AG09309 (cell line): Measurements from ENCODE around the gene RPGR.
A peak's percentile ranks its signal among the peaks of the same experiment; 100 is the strongest.

Experiments
- DNase-seq: peaks from one replicate; pipeline ENCODE4 v3.0.0-alpha.2; 2010; ENCODE audit warnings: low read depth
- H3K4me3 ChIP-seq: 2 replicates; pipeline ENCODE4 v1.5.1; 2011; ENCODE audit warnings: mild to moderate bottlenecking, low read depth, low read length, moderate library complexity; ENCODE audit not compliant: control insufficient read depth
- TF ChIP-seq, protein P1 (sequence below): IDR thresholded peaks from 2 replicates; pipeline ENCODE4 v1.5.1; 2011; ENCODE audit warnings: mild to moderate bottlenecking, low read depth, low read length, inconsistent platforms; ENCODE audit not compliant: insufficient read depth, control insufficient read depth; ENCODE audit errors: missing control alignments

RPGR gene

DNA sequence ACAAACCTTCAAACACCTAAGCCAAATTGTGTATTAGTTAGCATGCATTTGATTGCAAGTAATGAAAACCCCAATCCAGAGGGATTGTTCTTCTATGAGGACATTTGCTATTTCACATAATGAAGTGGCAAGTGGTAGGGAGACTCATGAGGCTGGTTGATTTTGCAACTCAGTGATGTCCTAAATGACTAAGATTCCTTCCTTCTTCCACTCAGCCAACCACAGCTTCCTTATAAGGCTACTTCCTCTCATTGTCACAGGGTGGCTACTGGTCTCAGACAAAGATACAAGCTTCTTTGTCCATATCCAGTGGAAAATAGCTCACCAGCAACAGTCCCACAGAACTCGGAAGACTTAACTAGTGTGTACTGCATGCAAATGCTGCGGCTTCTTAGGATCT lies 19.8 kb upstream of the RPGR start:
- peak; percentile 25 for DNase-seq
- H3K4me3 ChIP-seq = no peak overlapping the region
- TF ChIP-seq, protein P1, sequence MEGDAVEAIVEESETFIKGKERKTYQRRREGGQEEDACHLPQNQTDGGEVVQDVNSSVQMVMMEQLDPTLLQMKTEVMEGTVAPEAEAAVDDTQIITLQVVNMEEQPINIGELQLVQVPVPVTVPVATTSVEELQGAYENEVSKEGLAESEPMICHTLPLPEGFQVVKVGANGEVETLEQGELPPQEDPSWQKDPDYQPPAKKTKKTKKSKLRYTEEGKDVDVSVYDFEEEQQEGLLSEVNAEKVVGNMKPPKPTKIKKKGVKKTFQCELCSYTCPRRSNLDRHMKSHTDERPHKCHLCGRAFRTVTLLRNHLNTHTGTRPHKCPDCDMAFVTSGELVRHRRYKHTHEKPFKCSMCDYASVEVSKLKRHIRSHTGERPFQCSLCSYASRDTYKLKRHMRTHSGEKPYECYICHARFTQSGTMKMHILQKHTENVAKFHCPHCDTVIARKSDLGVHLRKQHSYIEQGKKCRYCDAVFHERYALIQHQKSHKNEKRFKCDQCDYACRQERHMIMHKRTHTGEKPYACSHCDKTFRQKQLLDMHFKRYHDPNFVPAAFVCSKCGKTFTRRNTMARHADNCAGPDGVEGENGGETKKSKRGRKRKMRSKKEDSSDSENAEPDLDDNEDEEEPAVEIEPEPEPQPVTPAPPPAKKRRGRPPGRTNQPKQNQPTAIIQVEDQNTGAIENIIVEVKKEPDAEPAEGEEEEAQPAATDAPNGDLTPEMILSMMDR = no peak

DNA sequence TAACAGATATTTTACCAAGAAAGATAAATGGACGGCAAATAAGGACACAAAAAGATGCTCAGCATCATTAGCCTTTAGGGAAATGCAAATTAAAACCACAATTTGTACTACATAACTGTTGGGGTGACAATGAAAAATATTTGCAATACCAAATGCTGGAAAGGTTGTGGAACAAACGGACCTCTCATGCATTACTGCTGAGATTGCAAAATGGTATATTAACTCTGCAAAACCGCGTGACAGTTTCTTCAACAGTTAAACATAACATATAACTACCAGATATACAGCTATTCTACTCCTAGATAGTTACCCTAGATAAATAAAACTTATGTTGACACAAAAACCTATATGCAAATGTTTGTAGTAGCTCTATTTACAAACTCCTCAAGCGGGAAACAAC lies 18.8 kb upstream of the RPGR start:
- H3K4me3 ChIP-seq = no peak overlapping the region
- TF ChIP-seq, protein P1 = no peak
- no peak for DNase-seq

DNA sequence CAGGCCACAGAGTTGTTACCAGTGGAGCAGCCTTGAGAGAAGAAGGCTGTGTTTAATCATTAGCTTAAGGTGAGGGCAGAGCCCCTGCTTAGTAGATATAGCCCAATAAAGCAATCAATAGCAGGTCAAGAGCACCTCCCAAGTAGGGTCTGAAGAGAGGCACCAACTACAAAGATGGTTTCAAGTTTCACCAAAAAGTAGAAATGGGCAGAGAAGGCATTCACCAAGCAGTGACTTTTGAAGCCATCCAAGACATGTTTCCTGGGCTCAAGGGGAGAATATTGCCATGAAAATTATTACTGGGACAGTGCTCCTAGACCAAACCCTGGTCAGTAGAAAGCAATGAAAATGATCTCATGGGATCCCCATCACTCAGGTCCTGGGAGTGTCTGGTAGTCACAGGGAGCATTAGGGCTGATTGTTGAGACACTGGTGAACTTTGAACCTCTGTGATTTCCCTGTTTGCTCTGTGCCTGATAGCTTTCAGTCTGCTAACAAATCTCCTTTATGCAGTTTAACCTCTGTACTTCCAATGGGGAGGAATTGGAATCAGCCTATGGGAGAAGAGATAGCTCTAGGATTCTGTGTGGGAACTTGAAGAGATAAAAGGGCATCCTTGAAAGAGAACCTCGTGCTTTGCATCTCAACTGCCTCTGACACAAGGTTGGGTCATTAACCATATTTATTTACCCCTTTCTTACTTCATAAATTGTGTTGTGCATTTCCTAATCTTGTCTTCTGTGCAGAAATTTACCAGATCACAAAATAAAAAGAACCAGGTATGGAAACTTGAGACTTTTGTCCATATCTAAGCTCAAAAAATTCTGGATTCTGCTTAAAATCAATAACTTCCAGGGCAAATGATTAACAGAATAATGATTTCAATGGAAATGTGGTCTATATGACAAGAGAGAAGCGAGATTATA lies 15.8 kb upstream of the RPGR start:
- H3K4me3 ChIP-seq = no peak overlapping the region
- TF ChIP-seq, protein P1 = no peak

DNA sequence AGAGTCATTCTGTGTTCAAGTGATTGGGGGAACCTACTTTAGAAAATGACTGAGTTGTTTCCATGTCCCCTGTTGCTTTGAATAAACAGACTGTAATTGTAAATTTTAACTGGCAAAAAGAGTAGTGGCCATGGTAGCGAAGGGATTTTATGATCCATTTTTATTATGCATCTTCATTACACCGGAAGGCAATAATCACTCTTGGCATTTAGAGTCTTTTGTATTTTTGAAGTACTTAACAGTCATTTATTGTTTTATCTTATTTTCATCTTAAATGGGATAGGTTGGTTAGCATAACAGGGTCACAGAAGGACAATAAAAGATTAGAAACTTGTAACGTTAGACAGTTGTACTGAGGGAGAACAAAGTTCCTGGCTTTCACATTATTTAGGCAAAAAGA lies 14.1 kb upstream of the RPGR start:
- TF ChIP-seq, protein P1 = no peak
- DNase-seq = no peak
- H3K4me3 ChIP-seq = no peak overlapping the region

More for the DNA sequence above, 15.8 kb upstream of the RPGR start:
- DNase-seq = no peak

DNA sequence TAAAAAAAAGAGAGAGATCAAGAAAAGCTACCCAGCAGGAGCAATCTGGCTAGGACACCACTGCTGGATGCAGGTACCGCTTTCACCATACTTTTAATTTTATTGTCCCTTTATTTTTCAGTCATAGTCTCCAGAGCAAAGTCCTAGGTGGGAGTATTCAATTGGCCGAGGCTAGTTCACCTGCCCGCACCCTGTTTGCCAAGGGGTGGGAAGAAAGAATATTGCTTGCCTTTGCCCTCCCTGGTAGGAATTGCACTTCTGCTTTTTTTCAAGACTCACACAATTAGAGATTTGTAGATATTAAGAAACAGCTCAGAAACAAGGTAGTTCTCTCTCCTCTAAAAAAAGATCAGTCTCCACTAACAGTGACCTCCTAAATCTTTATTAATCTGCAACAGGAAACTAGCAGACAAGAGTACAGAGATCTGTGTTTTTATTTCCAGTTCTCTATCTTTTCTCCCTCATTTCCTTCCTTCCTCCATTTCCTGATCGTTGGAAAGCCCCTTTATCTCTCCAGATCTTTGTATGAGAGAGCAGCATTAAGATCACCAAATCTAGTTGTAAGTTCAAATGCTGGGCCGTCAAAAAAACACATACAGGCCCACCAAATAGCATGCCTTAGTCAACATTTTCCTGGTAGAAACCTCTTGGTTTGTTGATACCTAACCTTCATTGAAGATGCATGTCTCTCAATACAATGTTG lies 9.4 kb upstream of the RPGR start:
- H3K4me3 ChIP-seq = no peak overlapping the region
- no peak for DNase-seq
- TF ChIP-seq, protein P1 = no peak

DNA sequence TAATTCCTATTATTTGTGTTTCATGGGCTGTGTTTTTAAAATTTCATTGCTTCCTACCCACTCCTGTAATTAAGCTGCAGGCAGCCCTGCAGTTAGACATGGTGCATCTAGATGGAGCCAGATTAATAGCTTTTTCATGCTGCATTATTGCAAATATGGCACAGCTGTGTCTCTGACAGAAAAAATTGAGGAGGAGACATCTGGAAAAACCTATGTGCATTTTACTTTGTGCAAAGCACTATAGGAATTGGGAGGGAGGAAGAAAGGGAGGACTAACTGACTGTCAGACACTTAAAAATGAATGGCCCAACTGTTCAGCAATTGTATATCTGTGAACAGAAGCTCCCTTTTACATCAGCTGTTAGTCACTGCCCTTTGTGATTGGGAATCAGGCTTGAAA lies 8.1 kb upstream of the RPGR start:
- H3K4me3 ChIP-seq = no peak overlapping the region
- TF ChIP-seq, protein P1 = peak; percentile 11
- no peak for DNase-seq
